ENCODE measurements around the gene TEX36.
"Not testable (repeated sequence)": the region's sequence is repeated elsewhere in the genome, so short reads cannot be mapped to it uniquely, and the experiment has no call there.

The TEX36 gene

DNA sequence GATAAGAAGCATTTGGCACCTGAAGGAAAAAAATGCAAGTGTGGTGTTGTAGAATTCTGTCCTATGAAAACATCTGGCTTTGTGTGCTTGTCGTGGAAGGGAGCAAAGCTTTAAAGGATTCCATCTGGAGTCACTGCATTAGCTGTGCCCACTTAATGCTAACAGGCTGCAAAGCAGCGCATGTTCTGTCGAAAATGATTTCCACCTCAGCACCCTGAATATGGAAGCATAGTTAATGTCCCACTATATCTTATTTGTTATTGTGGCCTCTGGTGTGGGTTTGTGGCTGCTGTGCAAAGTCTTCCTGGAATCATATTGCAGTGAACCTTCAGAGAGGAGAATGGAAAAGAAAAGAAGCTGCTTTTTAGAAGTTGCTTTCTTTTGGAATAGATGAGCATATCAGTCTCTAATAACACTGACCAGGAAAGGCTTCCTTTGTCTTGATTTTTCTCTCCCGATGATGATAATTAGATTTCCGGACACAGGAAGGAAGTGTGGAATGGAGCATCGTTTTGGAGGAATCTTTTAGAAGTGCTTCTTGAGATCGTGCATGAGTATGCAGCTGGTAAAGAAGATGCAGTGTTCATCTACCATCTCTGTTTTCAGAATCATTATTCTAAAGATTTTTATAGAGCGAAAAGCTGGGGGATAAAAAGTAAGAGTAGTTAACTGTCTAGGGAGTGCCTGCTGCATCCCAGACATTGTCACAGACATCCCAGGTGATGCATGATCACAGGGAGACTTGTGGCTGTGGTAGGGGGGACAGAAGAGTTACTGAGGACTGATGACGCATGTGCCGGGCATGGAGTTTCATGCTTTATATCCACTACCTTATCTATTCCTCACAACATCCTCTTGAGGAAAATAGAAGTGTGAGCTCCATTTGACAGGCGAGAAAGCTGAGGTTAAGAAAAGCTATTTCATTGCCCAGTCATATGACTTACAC is 54.6 kb downstream of the TEX36 start:
- DNase-seq = no peak

DNA sequence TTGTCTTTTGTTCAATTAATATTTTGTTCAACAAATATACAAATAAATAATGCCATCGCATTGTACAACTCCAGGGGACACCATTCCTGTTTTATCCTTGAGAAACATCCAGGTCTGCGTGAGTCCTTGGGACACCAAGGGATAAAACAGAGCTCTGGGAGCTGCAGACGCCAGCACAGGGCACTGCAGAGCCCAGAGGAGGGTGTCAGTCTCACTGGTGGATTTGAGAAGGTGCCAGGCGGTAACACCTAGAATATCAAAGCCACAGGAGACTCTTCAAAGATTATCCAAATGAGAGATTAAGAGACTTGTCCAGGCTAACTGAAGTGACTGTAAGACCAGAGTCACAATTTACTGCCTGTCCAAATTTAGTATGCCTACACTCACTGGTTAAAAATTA is 55.3 kb downstream of the TEX36 start:
- DNase-seq = no peak

DNA sequence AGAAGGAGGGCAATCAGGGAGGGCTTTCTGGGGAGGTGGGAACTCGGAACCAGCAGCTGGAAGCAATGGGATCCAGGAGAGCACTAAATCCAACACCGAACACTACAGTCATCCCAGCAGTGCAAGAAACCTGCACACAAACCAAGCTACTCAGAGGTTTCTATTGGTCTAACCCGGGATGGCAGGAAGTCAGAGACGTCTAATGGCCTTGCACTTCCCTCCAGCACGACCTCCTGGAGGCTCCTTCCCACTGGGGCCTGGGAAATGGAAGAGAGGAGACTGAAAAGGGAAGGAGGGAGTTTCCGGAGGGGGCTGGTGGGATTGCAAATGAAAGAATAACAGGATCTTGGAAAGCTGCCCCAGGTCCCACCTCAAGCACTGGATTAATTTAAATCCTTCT is 56.3 kb downstream of the TEX36 start:
- DNase-seq = no peak

DNA sequence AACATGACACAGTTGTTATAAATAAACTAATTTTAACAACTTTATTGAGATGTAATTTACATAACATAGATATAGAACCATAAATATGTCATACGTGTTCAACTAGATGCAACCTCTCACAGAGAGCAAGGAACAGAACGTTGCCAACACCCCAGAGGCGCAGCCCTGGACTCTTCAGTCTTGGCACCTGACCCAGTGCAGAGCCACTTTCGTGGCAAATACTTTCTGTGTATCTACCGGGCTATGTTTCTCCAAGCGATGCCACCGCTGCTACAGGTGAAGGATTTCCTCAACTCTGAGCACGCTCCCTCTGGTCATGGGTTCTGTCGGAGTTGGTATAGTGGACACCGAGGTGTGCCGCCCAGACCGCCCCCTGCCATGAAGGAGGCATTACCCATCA is 57.4 kb downstream of the TEX36 start:
- no peak for DNase-seq

DNA sequence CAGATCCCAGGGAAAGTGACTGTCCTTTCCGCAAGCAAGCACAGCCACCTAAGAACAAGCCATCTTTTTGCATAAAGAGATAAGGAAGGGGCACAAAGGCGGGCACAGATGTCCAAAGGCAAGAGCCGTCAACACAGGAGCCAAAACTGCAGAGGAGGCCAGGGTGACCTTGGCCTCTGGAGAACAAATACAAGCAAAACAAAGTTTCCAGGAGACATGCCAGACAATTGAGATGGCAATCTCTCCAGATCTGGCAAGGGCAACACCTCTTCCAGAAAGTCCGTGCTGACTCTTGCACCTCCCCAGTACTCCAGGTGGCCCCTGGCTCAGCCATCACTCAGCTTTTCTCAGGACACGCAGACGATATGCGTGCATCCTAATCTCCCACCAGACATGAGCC is 58.2 kb downstream of the TEX36 start:
- DNase-seq = no peak

DNA sequence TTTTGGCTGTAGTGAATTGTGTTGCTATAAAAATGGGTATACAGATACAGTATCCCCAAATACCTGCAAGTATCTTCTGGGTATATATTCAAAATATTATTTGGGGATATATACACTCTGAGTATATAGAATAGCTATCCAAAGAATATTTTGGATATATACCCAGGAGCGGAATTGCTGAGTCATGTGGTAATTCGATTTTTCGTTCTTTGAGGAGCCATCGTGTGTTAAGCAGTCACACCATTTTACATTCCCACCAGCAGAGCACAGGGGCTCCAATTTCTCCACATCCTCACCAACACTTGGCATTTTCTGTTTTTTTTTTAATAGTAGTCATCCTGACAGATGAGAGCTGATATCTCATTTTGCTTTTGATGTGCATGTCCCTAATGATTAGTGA is 61.9 kb downstream of the TEX36 start:
- DNase-seq = no peak

DNA sequence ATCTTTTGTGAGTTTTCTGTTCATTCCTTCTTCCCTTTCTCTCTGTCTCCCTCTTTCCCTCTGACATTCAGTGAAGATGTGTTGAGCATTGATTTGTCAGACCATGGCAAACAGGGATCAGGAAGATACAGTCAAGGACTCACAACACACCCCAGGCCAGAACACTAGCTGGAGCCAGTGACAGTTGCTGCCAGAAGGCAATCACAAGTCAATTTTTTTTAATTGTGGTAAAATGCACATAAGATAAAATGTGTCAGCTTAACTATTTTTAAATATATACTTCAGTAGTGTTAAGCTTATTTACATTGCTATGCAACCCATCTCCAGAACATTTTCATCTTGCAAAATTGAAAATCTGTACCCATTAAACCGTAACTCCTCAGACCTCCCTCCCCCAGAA is 62.6 kb downstream of the TEX36 start:
- DNase-seq = no peak

DNA sequence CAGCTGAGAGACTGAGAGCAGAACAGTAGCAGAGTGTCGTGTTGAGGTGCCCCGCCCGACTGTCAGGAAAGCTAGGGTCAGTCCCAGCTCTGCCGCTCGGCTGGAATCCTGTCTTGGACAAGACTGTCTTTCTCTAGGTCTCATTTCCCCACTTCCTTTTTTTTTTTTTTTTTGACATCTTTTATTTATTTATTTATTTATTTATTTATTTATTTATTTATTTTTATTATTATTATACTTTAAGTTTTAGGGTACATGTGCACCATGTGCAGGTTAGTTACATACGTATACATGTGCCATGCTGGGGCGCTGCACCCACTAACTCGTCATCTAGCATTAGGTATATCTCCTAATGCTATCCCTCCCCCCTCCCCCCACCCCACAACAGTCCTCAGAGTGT is 69.9 kb downstream of the TEX36 start:
- DNase-seq = not testable (repeated sequence)

DNA sequence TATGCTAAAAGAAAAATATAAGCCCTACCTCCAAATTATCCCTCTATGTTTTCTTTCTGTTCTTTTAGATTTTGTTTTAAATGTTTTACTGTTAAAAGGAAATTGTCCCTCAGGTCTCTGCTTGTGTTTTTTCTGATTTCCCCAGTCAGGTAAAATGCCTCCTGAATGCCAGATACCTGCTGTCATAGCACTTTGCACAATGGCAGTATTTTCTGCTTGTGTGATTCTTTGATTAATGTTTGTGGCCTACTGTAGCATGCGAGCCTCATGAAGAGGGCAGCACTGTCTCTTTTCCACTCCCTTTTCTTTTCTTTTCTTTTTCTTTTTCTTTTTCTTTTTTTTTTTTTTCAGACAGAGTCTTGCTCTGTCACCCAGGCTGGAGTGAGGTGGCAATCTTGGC is 71.2 kb downstream of the TEX36 start:
- DNase-seq = no peak

DNA sequence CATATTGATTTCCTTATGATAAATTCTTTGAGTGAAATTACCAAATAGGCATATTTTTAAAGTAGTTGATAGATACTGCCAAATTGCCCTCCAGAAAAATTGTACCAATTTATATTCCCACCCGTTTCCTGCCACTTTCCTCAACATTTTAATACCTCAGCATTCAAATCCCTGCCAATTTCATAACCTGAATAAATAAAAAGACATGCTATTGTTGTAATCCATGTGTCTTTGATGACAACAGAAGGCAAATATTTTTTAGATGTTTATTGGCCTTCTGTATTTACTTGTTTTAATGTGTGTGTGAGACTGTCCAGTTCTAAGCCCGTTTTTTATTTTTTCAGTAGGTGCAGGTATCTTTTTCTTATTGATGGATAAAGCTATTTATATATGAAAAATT is 71.7 kb downstream of the TEX36 start:
- no peak for DNase-seq

DNA sequence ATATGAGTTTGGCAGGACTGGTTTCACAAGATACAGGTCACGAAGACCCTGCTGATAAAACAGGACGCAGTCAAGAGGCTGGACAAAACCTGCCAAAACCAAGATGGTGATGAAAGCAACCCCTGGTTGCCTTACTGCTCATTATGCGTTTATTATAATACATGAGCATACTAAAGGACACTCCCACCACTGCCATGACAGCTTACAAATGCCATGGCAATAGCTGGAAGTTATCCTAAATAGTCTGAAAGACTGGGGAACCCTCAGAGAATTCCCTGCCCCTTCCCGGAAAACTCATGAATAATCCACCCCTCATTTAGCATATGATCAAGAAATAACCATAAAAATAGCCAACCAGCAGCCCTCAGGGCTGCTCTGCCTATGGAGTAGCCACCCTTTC is 73.1 kb downstream of the TEX36 start:
- no peak for DNase-seq

DNA sequence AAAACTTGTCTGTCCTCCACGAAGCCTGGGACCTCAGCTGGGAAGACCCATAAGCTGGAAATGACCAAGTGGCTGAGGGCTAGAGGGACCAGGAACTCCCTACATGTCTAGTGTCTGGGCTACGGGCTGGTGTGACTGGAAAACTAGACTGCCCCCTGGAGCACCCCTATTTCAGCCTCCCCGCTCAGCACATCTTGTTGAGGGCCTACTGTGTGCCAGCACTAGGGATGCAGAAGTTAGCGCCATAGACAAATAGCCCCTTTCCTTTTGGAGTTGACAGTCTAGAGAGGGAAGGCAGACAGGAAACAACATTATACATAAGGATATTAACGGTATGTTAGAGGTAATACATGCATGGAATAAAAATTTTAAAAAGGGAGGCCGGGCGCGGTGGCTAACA is 74.5 kb downstream of the TEX36 start:
- no peak for DNase-seq

DNA sequence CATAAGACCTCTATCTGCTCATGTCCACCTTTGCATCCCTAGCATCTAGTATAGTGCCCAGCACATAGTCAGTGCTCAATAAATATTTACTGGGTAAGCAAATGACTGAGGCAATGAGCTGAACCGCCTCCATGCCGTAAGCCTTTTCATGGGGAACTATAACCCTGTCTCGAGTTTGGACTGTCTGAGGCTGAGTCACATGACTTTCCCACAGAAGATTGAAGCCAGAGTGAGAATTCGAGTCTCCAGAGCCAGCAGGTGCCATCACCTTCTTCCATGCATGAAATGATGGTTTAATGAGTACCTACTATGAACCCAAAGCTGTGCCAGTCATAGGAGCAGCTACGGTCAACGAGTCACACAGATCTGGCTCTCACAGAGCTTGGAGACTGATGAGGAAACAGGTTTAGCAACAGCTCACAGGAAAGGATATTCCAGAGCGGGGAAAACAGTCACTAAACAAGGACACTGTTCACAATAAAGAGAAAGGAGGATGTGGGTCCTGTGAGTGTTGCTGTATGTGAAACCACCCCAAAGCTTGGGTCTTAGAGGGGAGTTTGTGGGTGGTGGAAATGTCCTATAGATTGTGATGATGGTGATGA is 75.2 kb downstream of the TEX36 start:
- no peak for DNase-seq

DNA sequence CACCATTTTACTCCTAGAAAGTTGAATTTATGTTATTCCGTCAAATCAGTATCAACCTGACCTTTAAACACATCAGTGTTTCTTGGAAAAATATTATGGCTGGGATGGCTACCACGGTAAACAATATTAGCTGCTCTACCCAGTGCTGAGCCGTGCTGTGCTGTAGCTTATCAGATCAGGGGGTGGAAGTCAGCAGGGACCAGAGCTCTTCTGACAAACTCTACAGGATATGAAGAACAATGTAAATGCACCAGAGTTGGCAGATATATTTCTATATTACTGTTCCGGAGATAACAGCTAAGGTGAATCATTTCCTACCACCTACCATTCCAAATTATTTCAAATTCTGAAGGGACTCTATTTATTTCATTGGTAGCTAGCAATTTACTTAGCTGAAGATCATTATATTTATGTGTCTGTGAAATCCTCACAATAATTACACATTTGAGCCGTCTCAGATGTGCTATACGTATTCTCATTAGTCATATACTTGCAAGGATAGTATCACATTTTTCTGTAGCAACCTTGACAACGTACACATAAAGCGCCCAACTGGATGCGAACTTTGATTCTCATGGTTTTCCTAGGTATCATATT is 76.5 kb downstream of the TEX36 start:
- no peak for DNase-seq
